ES-I3 (cell line): ENCODE measurements around the gene PRCC.

Source experiments
- H3K36me3 ChIP-seq: 2 replicates; pipeline ENCODE4 v1.6.1; 2013; ENCODE audit warnings: mild to moderate bottlenecking, low read length, control low read depth, moderate library complexity; ENCODE audit not compliant: insufficient read depth
- H3K4me1 ChIP-seq: 2 replicates; pipeline ENCODE4 v1.6.1; 2013; ENCODE audit warnings: mild to moderate bottlenecking, control low read depth, low read length; ENCODE audit not compliant: insufficient read depth
- H3K9ac ChIP-seq: 2 replicates; pipeline ENCODE4 v1.6.1; 2013; ENCODE audit warnings: low read depth, mild to moderate bottlenecking, low read length, moderate library complexity
- H3K9me3 ChIP-seq: 2 replicates; pipeline ENCODE4 v1.6.1; 2013; ENCODE audit warnings: mild to moderate bottlenecking, low read length, moderate library complexity; ENCODE audit not compliant: control insufficient read depth, insufficient read depth

PRCC gene

DNA sequence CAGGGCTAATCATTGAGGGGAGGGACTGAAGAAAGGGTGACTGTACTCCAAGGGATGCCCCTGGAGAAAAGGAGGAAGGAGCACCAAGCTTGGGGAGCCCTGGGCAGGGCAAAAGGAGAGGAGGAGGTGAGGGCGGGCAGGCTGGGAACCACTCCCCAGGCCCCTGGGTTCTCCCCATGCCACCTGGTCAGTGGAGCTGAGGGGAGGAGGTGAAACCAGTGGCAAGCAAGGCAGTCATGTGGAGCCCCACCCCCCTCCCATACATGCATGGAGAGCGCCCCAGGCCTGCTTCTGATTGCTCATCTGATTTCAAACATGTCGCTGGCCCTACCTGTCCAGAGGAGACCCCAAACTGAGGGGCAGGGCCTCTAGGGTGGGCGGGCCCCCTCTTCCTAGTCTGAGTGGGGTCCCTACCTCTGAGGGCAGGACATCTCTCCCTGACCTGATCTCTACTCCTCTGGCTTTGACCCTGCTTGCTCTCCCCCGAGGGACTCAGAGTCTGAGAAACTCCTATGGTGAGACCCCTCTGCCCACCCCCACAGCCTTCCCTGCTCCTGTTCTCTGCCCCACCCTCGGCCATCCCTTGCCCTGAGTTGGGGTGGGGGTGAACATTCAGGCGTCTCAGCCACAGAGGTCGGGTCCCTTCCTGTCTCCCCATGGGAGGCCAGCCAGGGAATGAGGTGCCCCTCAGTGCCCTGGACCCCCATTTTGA, 73.0 kb downstream of the PRCC start:
- no peaks in the 10 kb centered on the region for H3K9me3 ChIP-seq
- peaks cover 3% of the 10 kb centered on the region; the same call in 1 of the 2 replicates for H3K4me1 ChIP-seq
- no peak overlapping the region for H3K9ac ChIP-seq
- no peaks in the 10 kb centered on the region for H3K36me3 ChIP-seq

DNA sequence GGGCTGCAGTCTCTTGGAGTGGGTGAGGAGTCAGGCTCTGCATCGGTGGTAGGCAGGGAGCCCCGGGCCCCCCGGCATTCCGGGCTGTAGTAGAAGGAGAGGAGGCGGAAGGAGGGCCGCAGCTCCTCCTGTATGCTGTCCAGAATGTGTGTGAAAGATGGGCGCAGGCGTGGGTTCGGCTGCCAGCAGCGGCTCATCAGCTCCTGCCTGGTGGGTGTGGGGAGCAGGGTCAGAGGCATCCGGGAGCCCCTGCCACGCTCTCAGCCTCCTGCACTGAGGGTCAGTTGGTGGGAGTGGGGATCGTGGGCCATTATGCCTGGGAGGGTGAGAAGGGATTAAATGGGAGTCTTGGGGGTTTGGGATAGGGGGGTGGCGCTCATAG, 73.6 kb downstream of the PRCC start:
- no peak overlapping the region for H3K9ac ChIP-seq
- H3K36me3 ChIP-seq: no peaks in the 10 kb centered on the region
- no peaks in the 10 kb centered on the region for H3K9me3 ChIP-seq
- H3K4me1 ChIP-seq: peaks cover 3% of the 10 kb centered on the region; the same call in 1 of the 2 replicates

DNA sequence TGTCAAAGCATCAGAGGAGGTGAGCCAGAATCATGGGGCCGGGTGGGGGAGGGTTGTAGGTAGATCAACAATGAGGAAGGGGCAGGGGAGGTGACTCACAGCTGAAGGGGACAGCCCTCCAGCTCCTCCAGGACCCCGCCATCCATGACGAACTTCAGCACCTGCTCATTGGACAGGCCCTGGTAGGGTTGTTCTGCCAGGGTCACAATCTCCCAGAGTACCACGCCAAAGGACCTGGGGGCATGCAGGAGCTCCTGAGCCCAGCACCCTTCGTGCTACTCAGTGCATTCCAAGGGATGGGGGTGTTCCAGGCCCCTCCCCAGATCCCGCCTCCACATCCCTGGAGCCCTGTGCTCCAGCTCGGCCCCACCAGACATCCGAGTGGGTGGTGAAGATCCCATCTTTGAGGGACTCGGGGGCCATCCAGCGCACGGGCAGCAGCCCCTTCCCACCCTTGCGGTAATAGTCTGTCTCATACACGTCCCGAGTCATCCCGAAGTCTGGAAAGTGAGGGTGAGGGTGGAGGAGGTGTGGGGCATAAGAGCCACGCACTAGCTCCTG, 74.0 kb downstream of the PRCC start:
- H3K9ac ChIP-seq: no peak overlapping the region
- H3K4me1 ChIP-seq: peaks cover 3% of the 10 kb centered on the region; the same call in 1 of the 2 replicates
- no peaks in the 10 kb centered on the region for H3K36me3 ChIP-seq
- H3K9me3 ChIP-seq: no peaks in the 10 kb centered on the region

DNA sequence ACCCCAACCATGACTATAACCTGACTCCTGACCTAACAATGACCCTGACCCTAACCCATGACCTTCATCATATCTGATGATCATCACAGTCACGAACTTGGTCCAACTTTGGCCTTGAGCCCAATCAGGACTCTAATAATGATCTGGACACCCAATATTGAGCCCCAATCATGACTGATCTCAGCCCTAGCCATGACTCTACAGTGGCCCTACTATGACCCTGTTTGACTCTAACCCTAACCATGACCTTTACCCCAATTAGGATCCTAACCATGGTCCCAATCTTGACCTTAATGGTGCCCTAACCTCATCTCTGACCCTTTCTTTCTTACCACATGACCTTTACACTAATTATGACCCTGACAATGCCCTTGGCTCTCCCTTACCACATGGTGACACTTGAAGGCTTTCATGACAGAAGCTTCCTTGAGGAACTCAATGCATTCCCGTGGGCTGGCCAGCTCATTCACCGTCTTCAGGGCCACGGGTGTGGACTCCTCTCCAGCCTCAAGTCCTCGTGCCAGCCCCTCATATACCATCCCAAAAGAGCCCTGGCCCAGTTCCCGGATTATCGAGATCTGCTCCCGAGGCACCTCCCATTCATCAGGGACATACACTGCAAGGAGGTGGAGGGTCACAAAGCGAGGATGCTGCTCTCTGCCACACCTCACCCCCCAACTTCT, 75.4 kb downstream of the PRCC start:
- no peaks in the 10 kb centered on the region for H3K9me3 ChIP-seq
- no peaks in the 10 kb centered on the region for H3K36me3 ChIP-seq
- H3K4me1 ChIP-seq: peaks cover 3% of the 10 kb centered on the region; the same call in 1 of the 2 replicates
- no peak overlapping the region for H3K9ac ChIP-seq

DNA sequence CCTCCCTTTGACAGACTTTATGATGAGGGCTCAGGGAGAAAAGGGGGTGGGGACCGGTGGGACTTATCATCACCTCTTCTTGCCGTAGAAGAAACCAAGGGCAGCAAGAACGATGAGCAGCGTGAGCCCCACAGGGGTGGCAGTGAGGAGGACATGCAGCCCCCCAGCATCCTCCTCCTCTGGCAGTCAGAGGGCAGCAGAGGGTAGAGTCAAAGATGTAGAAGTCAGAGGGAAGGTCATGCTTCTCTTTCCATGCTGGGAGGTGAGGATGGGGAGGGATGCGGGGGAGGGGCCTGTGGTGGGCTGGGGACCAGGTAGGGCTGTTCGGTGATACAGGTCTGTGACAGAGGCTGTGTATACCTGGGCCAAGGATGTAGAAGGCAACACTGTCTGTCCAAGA, 76.8 kb downstream of the PRCC start:
- Histone ChIP-seq H3K4me1 (peaks cover 6% of the 10 kb centered on the region; the same call in 1 of the 2 replicates), H3K9me3 (no peaks in the 10 kb centered on the region), H3K9ac (no peak overlapping the region)

DNA sequence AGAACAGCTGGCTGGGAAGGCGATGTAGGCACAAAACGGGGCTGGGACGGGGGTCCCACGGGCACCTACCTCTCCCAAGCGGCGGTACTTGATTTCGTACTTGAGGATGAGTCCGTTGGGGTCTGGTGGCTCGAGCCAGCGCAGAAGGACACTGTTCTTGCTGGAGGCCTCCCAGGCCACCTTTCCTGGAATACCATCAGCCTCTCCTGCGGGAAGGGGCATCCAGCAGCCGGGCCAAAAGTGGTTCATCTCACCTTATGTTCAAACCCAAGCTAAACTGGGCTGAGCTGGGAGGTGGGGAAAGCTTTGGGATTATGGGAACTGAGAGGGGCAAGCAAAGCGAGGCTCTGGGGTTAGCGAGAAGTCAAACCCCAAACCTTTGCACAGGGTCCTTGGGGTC, 77.3 kb downstream of the PRCC start:
- Histone ChIP-seq H3K36me3 (no peaks in the 10 kb centered on the region), H3K4me1 (peaks cover 6% of the 10 kb centered on the region; the same call in 1 of the 2 replicates), H3K9me3 (no peaks in the 10 kb centered on the region), H3K9ac (no peak overlapping the region; the same call in 1 of the 2 replicates)

More for the DNA sequence above, 76.8 kb downstream of the PRCC start:
- no peaks in the 10 kb centered on the region for H3K36me3 ChIP-seq

DNA sequence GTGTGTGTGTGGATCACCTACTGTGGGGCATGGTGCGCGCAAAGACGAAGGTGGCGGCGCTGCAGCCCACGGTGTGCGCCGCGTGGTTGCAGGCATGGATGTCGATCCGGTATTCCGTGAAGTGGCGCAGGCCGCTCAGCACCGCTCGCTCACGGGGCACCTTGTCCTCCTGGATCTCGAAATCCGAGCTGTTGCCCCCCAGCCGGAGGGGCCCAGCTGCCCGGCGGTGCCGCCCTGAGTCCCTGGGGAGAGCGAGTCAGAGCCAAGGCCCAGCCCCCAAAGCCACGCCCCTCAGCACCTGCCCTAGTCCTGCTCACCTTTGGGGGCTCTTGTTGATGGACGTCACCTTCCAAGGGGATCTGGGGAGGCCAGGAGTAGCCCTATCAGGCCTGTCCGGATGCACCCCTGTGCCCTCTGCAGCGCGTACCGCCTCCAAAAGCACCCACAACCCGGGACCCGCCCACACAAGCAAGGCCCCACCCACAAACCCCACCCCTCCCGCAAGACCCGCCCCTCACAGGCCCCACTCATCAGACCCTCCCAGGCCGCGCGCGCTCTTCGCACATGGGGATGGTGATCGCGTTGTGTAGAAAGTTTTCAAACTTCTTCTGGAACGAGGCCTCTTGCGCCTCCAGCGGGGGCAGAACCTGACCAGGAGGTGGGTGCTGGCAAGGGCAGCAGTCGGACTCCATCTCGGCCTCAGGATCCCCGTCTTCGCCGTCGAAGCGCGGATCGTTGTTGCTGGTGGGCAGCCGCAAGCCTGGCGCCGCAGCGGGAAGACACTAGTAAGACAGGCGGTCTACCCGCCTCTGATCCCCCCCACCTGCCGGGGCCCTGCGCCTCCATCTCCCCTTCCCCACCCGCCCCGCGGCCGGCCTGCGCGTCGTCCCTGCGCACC, 78.0 kb downstream of the PRCC start:
- no peaks in the 10 kb centered on the region for H3K36me3 ChIP-seq
- H3K9ac ChIP-seq: no peak overlapping the region; the same call in 1 of the 2 replicates
- no peaks in the 10 kb centered on the region for H3K9me3 ChIP-seq
- peaks cover 6% of the 10 kb centered on the region; the same call in 1 of the 2 replicates for H3K4me1 ChIP-seq

DNA sequence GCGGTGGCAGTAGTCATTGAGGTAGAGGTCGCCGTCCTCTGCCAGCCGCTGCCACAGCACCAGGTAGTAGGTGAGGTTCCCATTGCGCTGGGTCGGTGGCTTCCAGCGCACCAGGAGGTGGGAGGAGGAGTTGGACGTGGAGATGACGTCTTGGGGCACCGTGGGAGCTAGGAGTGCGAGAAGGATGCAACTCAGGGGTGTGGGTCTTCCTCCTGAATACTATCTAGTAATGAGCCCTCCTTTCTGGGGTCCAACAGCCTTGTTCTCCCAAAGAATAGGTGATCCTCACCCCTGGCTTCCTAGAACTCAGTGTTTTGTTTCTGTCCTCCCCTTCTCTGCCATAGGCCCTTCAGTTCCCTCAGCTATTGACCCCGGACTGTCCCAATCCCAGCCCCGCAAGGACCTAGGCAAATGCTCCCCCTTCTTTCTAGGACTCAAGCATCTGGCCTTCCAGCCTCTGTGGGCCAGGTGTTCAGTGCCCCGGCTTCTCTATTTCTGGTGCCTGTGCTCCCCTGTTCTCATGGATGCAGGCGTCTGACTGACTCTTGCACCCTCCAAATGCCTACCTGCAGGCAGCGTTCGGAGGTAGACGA, 78.7 kb downstream of the PRCC start:
- H3K9ac ChIP-seq: no peak overlapping the region
- H3K36me3 ChIP-seq: no peaks in the 10 kb centered on the region
- H3K9me3 ChIP-seq: no peaks in the 10 kb centered on the region
- H3K4me1 ChIP-seq: peaks cover 6% of the 10 kb centered on the region; the same call in 1 of the 2 replicates

DNA sequence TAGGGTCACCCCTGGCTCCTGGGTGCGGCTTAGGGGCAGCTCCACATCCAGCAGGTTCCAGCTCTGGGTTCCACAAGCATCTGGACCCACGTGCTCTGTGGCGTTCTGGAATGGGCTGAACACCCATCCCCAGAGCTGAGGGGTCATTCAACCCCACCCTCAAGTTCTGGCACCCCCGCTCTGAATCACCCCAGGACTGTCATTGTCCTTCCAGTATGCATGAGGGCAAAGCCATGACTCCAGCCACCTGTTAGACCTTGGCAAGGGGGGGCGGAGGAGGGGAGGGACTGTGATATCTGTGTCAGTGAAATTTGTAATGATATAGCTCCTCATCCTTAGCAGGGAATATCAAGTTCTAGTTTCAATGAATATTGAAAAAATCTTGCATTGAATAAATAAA, 79.3 kb downstream of the PRCC start:
- Histone ChIP-seq H3K9me3 (no peaks in the 10 kb centered on the region), H3K4me1 (peaks cover 6% of the 10 kb centered on the region; the same call in 1 of the 2 replicates), H3K9ac (no peak overlapping the region), H3K36me3 (no peaks in the 10 kb centered on the region)

DNA sequence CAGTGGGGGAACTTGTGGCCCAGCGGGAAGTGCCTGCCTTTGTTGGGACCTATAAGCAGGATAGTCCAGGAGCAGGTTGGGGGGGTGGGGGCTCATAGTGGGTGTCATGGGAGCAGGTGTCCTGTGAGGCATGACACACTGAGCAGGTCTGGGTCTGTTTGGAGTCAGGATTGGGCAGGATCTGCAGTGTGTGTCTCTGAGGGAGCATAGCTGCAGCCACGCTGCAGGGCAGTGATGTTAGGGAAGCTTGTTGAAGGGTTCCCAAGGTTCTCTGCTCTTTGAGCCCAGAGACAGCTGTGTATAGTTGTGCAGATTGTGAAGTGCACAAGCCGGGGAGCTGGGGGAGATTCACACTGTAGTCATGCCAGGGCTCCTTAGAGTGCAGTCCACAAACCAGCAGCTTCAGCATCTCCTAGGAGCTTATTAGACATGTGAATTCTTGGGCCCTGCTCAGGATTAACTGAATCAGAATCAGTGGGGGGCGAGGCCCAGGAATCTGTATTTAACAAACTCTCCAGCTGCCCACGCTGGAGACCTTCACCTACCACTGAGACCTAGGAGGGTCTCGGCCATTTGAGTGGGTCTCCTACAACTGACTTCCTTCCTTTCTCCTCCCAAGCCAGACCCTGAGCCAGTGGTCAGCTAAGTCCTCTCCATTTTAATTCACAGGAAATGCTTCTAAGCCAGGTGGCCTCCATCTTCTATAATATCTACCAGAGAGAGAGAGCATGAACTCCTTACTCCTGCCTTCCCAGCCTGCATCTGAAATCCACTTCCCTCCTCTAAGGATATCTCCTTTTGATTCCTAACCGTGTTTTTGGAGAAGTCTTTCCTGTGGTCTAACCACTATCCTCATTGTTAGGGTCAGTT, 80.5 kb downstream of the PRCC start:
- peak overlapping the region; percentile 26; the same call in 1 of the 2 replicates for H3K9ac ChIP-seq
- no peaks in the 10 kb centered on the region for H3K36me3 ChIP-seq
- peaks cover 6% of the 10 kb centered on the region; the same call in 1 of the 2 replicates for H3K4me1 ChIP-seq
- H3K9me3 ChIP-seq: no peaks in the 10 kb centered on the region

DNA sequence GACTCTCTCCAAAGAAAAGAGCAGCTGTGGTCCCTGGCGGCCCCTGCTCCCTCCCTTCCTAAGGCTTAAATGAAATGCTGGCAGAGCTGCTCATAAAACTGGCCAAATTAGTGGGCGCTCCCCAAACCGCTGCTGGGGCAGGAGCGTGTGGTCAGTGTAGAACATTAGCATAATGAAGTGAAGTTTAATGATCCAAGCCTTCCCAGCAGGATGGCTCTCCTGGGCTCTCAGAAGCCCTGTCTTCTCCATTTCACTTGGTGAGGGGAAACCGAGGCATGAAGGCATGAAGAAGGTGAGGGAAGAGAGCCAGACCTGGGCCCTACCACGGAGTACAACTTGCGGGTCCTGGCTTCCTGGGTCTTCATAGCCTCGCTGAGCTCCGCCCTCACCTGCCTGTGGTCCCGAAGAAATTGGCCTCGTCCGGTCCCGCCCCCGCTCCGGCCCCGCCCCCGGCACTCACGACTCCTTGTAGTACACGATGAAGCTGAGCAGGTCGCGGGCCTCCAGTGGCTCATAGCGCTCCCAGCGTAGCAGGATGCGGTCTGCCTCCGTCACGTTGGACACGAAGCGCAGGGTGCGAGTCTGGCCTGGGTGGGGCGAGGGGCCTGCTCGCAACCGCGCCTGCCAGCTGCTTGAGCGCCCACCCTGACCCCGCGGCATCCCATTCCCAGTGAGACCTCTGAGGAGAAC, 81.3 kb downstream of the PRCC start:
- H3K9ac ChIP-seq: peak overlapping the region; percentile 26; the same call in 1 of the 2 replicates
- no peaks in the 10 kb centered on the region for H3K9me3 ChIP-seq
- H3K4me1 ChIP-seq: peaks cover 6% of the 10 kb centered on the region; the same call in 1 of the 2 replicates
- H3K36me3 ChIP-seq: no peaks in the 10 kb centered on the region

DNA sequence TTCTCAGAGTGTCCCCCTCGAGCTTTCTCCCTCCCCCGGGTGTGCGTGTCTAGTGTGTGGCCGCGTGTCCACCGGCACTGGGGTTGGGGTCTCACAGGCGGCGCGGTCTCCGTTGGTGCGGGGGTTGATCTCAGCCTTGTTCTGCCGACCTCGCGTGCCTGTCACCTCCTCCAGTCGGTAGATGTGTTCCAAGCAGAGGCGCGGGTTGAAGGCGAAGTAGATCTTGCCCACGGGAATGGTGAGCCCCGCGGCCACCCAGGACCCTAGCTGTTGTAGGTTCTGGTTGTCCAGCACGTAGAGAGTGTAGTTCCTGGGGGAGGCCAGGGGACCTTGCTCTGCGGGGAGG, 81.8 kb downstream of the PRCC start:
- Histone ChIP-seq H3K4me1 (peaks cover 6% of the 10 kb centered on the region; the same call in 1 of the 2 replicates), H3K9ac (peak overlapping the region; percentile 26; the same call in 1 of the 2 replicates), H3K9me3 (no peaks in the 10 kb centered on the region), H3K36me3 (no peaks in the 10 kb centered on the region)
